Activated effector memory CD4-positive, alpha-beta T cell treated with anti-CD3 and anti-CD28 coated beads, Interleukin-2, amount 50 U/mL, for 16 hours (primary cell): Measurements from ENCODE around the gene WDR17.

Source experiments
- DNase-seq: peaks from one replicate; pipeline ENCODE4 v3.0.0-alpha.2; 2020

WDR17 gene

DNA sequence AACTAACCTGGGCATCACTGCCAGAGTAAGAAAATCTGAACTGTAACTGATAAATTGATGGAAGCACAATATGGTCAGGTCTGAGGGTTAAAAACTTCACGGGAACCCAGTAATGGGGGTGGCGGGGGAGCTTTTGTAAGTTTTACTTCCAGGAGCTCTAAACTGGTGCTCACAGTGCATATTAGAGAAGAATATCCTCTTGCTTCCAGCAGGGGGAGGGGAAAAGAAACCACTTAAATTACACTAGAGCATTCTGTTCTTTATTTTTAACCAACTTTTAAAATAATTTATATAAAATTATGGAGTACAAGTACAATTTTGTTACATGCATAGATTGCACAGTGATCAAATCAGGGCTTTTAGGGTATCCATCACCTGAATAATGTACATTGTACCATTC is 33.7 kb downstream of the WDR17 start:
- no peak for DNase-seq

DNA sequence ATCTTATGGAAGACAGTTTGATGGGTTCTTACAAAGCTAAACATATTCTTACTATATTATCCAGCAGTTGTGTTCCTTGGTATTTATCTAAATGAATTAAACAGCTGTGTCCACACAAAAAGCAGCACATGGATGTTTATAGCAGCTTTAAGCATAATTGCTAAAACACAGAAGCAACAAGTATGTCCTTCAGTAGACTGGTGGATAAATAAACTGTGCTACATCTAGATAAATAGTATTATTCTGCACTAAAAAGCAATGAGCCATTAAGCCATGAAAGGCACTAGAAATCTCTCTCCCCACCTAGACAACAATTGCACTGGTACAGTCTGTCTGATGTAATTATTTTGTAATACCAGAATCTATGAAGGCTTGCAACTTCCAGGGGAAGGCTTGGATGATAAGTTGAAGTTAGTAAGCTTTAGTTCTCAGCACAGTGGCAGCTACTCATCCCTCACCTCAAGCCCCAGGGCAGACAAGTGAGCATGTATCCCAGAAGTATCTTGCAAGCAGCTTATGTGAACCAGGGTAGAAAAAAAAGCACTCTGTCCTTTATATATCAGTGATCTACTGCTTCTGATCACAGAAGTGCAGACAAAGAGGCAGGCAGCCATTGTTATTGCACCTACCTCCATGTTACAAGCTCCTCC is 36.9 kb downstream of the WDR17 start:
- no peak for DNase-seq

DNA sequence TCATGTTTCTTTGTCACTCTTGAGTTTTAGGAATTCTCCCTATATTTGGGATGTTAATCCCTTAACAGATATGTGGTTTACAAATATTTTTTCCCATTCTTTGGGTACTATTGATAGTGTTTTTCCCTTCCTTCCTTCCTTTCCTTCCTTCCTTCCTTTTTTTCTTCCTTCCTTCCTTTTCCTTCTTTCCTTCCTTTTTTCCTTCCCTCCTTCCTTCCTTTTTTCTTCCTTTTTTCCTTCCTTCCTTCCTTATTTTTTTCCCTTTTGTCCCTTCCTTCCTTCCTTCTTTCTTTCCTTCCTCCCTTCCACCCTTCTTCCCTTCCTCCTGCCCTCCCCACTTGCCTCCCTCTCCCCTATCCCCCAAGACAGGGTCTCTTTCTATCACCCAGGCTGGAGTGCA is 42.1 kb downstream of the WDR17 start:
- no peak for DNase-seq

DNA sequence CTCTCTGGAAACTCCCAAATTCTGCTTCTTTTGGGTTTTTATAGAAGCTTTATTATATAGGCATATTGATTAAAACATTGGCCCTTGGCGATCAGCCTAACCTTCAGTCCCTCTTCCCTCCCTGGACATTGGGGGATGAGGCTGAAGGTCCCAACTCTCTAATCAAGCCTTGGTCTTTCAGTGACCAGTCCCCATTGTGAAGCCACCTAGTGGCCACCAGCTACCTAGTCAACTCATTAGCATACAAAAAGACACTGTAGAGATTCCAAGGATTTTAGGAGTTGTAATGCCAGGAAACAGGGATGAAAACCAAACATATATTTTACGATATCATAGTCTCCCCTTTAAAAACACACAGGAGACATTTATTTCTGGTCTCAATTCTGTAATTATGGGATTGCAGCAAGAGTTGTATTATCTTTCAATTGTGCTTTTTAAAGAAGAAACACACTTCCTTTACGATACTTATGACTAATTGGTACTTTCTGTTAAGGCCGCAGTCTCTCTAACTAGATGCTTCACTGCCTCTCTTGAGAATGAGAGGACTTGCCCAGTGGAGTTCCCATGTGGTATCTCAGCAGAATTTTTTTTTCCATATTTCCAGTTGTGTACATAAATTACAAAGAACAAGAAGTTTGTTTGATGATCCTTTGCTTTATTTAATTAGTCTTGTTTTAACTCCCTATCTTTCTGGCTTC is 58.2 kb downstream of the WDR17 start:
- no peak for DNase-seq

DNA sequence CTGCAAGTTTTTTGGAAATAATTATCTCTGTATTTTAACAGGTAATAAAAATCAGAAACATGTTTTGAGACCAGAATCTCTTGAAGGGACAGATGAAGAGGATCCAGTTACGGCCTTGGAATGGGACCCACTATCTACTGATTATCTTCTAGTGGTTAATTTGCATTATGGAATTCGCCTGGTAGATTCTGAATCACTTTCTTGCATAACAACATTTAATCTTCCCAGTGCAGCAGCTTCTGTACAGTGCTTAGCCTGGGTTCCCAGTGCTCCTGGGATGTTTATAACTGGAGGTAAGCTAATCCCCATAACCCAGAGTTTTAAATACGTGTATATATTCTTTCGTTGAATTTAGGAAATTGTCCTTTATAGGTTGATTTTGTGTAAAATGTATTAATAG is 59.4 kb downstream of the WDR17 start:
- DNase-seq: no peak

DNA sequence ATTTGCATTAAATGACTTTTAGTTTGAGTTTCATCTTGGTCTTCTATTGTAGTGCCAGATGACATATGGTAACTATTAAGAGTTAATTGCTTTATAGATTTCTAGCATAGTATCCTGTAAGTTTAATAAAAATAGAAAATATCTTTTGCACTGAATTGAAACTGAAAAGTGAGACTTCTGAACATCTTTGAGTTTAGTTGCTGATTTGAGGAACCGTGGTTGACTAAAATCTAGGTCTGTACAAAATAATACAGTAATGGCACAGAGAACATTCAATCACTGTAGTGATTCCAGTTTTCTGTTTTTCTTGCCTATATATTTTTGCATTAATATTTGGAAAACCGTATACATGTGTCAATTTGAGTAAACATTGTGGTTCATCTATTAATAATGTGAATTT is 69.0 kb downstream of the WDR17 start:
- no peak for DNase-seq

DNA sequence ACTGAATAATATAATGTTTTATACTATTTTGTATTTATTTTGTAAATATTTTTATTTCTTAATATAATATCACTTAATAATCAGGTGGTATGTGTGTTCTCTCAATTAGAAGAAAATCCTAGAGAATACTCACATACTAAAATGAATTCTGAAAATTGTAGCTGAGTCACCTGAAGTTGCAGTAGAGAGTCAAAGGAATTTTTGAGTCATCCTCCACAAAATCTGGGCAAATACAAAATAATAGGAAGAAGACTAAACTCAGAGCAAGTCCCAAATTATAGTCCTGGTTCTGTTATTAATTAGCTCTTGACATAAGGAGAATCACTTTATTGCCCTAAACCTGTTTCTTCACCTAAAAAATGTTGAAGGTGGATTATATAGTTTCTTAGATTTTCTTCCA is 72.0 kb downstream of the WDR17 start:
- no peak for DNase-seq

DNA sequence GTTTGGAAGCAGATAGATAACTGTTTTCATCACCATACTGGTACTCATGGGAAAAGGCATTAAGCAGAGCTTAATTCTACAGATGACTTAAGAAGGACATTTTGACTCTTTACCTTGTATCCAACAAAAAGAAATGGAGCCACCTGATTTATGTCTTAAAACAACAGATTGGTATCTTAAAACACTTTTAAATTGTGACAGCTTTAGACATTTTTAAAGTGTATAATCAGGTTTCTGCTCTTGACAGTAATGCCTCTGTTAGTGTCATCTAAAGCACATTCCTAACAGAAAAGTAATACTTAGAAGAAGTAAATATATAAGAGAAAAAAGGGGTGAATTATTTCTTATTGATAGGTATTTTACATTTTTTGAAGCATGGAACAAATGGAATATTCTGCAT is 73.9 kb downstream of the WDR17 start:
- no peak for DNase-seq

DNA sequence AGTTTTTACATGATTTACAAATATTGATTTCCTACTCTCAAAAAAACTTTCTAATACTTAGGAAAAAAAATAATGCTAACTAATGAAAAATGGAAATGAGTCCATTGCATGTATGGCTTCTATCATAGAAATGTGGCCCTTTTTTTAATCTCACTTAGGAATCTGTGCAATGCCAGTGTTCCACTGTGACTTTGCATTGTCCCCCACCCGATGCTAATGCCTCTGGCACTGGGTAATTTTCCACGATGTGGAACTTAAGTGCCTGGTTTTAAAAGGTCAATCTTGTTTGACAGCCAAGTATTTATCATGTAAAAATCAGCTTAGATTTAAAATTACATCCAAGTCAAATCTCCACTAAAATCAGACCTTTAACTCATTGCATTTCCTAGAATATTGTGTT is 76.6 kb downstream of the WDR17 start:
- no peak for DNase-seq

DNA sequence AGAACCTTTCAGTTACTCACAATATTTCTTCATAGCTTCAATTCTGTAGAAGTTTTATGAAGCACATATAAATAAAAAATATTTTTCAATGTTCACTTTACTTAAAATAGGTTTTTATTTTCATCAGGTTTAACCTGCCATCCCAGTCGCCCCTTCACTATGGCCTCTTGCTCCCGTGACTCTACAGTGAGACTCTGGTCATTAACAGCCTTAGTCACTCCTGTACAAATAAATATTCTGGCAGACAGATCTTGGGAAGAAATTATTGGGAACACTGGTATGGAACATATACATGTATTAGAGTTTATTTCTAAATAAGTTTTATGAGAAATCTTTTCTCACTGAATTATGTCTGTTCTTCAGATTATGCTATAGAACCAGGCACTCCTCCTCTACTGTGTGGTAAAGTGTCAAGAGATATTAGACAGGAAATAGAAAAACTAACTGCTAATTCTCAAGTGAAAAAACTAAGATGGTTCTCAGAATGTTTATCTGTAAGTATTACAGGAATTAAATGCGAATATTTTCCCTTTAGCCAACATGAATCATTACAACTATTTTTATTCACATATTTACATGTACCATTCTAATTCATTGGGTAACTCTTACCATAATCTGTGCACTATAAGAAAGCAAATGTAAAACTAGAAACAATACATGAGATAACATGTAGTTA is 84.2 kb downstream of the WDR17 start:
- no peak for DNase-seq

DNA sequence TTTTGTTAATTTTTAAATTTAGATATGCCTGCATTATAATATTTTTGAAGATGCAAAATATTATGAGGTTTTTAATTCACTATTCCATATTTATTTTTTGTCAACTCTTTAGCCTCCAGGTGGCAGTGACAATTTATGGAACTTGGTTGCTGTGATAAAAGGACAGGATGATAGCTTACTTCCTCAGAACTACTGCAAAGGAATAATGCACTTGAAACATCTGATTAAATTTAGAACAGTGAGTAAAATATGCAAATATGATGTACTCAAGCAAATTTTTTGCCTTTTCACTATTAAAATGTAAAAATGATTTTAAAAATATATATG is 84.7 kb downstream of the WDR17 start:
- no peak for DNase-seq

DNA sequence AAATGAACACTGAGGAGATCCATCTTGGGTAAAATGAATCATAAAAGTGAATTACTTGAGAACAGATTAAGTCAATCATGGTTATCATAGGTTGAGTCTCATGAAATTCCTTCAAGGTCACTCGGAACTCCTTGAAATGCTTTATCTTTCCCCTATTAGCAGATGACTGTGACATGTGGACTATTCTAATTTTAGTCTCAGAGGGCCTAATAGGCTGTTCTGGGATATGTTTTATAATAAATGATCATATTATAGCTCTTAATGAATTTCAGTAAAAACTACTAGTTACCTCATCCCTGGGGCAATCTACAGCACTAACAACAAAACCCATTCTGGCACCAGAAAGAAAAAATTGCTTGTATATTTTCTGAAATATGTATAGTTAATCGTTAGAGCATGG is 85.1 kb downstream of the WDR17 start:
- no peak for DNase-seq

DNA sequence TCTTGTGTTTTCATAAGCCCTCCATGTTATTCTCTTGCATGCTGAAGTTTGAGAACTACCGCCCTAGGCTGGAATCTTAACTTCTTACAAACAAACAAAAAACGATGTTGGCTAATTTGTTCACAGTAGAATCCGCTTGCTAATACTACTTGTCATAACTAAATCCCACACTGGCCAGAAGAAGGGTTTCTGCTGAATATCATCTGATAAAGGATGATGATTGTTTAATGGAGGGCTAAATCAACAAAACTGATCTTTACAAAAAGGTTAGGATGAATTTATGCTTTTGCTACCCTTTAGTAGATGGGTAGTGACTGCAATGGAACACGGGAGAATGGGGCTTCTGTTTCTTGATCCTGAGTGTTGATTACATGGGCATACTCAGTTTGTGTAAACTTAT is 87.5 kb downstream of the WDR17 start:
- no peak for DNase-seq

DNA sequence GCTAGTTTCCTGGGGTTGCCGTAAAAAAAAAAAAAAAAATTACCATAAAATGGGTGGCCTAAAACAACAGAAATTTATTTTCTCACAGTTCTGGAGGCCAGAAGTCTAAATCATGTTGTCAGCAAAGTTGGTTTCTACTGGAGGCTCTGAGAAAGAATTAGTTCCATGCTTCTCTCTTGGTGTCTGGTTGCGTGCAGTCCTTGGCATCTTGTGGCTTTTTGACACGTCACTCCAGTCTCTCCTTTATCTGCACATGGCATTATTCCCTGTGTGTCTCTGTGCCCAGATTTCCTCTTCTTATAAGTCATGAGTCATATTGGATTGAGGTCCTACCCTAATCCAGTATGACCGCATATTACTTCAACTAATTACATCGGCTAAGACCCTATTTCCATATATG is 91.0 kb downstream of the WDR17 start:
- DNase-seq: no peak

DNA sequence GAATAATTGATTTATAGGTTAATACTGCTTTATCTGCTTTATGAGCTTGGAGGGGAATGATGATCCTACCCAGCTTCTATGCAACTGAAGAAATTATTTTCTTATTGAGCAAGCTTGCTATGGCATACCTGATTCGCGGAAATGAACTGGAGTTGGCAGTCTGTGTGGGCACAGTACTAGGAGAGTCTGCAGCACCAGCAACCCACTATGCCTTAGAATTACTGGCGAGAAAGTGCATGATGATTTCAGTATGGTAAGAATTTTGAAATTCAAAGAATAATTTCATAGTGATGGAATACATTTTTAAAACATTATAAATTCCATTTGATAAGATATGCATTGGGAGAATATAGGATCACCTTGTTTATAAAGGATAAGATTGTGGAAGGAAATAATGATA is 97.4 kb downstream of the WDR17 start:
- DNase-seq: no peak

DNA sequence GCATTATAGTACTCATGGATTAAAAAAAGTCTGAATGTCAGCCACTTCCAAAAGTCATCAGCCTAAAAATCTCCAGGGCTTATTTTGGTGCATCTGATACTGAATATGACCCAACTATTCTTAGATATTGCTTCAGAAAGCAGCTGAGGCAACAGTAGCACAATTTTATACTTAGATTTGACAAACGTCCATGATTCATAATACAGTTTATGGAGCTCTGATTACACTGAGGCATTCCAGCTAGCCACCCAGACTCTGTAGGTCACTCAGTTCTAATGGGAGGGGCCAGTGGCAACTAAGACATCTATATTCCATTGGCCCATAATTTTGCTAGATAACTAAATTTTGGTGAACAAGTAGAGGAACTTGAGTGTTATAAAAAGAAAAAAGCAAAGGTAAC is 119.4 kb downstream of the WDR17 start:
- DNase-seq: no peak

DNA sequence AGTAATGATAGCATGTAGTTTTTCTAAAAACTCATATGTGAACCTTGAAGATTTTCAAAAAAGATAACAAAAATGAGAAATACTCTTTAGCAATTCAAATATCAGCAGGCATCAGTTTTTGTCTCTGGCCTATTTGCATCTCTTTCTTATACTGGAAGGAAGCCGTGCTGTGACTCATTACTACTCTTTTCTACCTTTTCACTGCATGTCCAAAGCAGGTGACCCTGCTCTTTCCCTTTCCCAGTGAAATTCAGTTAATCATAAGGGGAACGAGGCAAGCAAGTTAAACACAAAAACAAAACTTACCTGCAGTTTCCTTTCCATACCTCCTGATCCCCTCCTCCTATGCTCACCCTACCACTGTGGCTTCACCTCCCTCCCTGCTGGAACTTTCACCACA is 120.4 kb downstream of the WDR17 start:
- no peak for DNase-seq

DNA sequence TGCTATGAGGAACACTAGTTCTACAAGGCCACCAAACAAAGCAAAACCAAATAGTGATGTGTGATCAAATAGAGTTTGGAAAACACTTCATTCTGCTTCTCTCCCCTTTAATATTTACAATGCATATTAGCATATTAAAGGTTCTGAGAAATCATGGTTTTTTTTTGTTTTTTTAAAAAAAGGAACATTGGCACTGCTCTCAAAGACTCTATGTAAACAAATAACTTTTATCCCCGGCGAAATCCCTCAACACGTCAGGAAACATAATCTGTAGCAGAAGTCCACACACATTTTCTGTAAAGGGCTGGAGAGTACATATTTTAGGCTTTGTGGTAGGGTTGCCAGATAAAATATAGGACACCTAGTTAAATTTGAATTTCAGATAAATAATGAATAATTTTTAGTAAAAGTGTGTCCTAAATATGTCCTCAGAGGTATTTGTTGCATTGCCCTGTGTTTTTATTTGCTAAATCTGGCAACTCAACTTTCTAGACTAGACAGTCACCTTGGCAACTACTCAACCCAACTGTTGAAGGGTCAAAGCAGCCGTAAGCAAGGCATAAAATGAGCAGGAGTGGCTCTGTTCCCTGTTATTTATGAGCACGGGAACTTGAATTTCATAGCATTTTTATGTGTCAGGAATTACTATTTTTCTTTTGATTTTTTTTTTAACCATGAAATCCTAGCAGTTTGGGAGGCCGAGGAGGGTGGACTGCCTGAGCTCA is 121.2 kb downstream of the WDR17 start:
- DNase-seq: no peak

DNA sequence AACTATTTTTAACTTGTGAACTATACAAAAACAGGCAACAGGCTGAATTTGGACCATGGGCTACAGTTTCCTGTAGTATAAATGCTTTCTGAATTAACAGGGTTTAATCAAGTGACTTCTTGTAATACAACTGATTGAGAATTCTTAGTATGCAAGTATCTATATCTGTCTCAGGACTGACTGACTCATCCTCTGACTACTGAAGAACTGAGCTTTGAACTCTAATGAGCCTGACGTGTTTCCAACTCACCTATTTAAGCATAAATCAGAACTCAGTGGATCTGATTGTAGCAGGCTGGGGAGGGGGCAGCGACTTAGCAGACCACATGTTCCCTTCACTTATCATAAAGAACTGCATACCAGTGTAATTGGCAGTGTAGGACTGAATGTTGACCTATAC is 122.0 kb downstream of the WDR17 start:
- DNase-seq: no peak

DNA sequence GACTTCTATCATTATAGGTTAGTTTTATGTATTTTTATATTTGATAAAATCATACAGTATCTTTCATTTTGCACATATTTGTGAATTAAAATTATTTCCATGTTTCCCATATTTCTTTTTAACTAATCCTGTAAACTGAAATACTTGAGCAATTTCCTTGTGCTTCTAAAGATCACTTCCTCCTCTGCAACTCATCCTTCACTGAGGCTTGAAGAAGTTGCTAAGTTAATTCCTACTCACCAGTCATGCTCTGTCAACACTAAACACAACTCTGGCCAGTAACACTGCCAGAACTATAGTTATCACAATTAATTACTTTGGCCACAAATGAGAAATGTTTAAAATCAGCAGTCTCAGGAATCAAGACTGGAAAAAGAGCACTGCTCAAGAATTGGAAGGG is 123.0 kb downstream of the WDR17 start:
- no peak for DNase-seq

DNA sequence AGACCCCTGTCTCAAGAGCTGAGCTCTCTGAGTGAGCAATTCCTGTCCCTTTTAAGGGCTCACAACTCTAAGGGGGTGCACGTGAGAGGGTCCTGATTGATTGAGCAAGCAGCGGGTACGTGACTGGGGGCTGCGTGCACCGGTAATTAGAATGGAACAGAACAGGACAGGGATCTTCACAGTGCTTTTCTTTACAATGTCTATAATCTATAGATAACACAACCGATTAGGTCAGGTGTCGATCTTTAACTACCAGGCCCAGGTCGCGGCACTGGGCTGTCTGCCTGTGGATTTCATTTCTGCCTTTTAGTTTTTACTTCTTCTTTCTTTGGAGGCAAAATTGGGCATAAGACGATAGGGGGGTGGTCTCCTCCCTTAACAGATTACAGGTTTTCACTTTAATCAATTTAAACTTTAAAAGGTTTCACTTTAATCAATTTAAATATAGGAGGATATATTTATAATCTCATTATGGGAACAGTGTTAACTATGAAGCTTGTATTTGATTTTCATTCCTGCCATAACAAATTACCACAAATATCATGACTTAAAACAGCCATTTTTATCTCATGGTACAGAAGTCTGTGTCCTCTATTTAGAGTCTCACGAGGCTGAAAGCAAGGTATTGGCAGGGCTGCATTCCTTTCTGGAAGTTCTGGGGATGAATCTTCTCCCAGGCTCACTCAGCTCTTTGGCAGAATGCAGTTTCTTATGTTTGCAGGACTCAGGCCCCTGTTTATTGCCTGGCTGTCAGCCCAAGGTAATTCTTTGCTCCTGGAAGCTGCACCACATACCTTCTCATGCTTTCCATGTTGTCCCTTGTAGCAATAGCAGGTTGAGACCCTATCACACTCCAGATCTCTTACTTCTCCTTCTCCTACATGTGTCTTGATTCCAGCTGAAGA is 124.5 kb downstream of the WDR17 start:
- no peak for DNase-seq

DNA sequence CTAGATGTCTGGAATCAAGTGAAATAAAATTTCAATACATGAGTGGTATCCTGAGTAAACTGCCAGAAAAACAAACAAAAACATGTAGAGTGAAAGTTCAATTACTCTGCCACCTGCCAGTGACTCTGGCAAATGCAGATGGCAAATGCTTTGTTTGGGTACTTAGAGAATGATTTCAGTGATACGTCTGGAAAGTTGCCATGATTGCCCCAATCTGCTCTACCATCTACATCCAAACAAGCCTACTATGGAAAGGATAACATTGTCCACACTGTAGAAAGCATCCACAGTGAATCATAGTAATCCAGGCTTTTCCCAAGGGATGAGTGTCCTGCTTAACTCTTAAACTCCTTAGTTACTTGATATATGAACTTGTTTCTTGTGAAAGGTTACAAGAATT is 126.3 kb downstream of the WDR17 start:
- DNase-seq: no peak

DNA sequence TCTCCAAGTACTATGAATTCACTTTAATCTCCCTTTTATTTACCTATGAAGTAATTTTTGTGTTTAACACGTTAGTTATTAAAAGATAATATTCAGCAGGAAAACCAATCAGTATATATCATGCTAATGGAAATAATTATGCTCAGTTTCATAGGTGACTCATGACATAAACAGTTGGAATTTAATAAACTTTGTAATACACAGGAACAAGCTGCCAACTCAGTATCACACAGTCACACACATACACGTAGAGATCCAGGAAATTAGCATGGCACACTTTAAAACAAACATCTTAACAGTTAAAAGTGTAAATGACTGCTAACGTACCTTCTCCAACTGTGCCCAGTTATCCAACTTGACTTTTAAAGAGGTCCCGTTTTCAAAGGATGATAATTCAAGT is 127.5 kb downstream of the WDR17 start:
- no peak for DNase-seq
